DND-41 (cell line): ENCODE measurements around the gene CFAP20DC.

Source experiments
- ATAC-seq: fragments of 200-7000 bp; cut with Tn5 transposase; 3 replicates; pipeline ENCODE4 v1.9.1; 2021; ENCODE audit warnings: low read depth; ENCODE audit not compliant: insufficient read depth
- DNase-seq: peaks from one replicate; pipeline ENCODE4 v3.0.0-alpha.2; 2020
- H2AFZ ChIP-seq: 2 replicates; pipeline ENCODE4 v1.6.0; 2012; ENCODE audit warnings: low read depth, low read length
- H3K27ac ChIP-seq: 2 replicates; pipeline ENCODE4 v1.5.1; 2012; ENCODE audit warnings: low read length, inconsistent platforms
- H3K27me3 ChIP-seq: fragments of 200-600 bp; sonication (generic); 2 replicates; pipeline ENCODE4 v1.6.0; 2012; ENCODE audit warnings: low read length, mild to moderate bottlenecking, inconsistent platforms; ENCODE audit not compliant: insufficient read depth, poor library complexity
- H3K36me3 ChIP-seq: 2 replicates; pipeline ENCODE4 v1.5.1; 2012; ENCODE audit warnings: low read length, inconsistent platforms; ENCODE audit not compliant: insufficient read depth
- H3K4me1 ChIP-seq: 2 replicates; pipeline ENCODE4 v1.5.1; 2012; ENCODE audit warnings: mild to moderate bottlenecking, low read length; ENCODE audit not compliant: insufficient read depth
- H3K4me2 ChIP-seq: 2 replicates; pipeline ENCODE4 v1.6.0; 2012; ENCODE audit warnings: mild to moderate bottlenecking, moderate library complexity, low read length, inconsistent platforms; ENCODE audit not compliant: insufficient read depth
- H3K4me3 ChIP-seq, 2 experiments: fragments of 200-600 bp in 1 of 2; shearing (Covaris generic) in 1 of 2; 2 replicates each; pipeline ENCODE4 v1.5.1; 2012 to 2016; ENCODE audit warnings: inconsistent platforms in 2 of 2, low read length in 2 of 2, mild to moderate bottlenecking in 2 of 2, low read depth in 1 of 2, moderate library complexity in 1 of 2
- H3K79me2 ChIP-seq: 2 replicates; pipeline ENCODE4 v1.6.0; 2012; ENCODE audit warnings: low read length, inconsistent platforms; ENCODE audit not compliant: insufficient read depth
- H3K9ac ChIP-seq: 2 replicates; pipeline ENCODE4 v1.6.0; 2012; ENCODE audit warnings: low read depth, mild to moderate bottlenecking, inconsistent platforms, low read length, moderate library complexity
- H3K9me3 ChIP-seq: 2 replicates; pipeline ENCODE4 v1.5.1; 2012; ENCODE audit warnings: low read length, moderate library complexity, mild to moderate bottlenecking, inconsistent platforms; ENCODE audit not compliant: insufficient read depth, severe bottlenecking
- H4K20me1 ChIP-seq: 2 replicates; pipeline ENCODE4 v1.6.0; 2012; ENCODE audit warnings: low read length; ENCODE audit not compliant: insufficient read depth
- EZH2 ChIP-seq: IDR thresholded peaks from 3 replicates; pipeline ENCODE4 v1.6.1; 2012; ENCODE audit warnings: borderline replicate concordance, low read depth, mild to moderate bottlenecking, moderate library complexity, low read length, inconsistent platforms; ENCODE audit not compliant: severe bottlenecking
- TF ChIP-seq, protein P1 (sequence below): IDR thresholded peaks from 2 replicates; pipeline ENCODE4 v1.5.1; 2012; ENCODE audit warnings: borderline replicate concordance, low read length, moderate library complexity, mild to moderate bottlenecking; ENCODE audit not compliant: poor library complexity, severe bottlenecking; ENCODE audit errors: extremely low read depth

CFAP20DC gene

GRCh38 chr3:58746758-58747157 is 303.1 kb downstream of the CFAP20DC start:
- no peaks in the 10 kb centered on the region for H3K9me3 ChIP-seq
- H2AFZ ChIP-seq, result no peak overlapping the region
- no peaks in the 10 kb centered on the region for H3K36me3 ChIP-seq
- no peaks in the 10 kb centered on the region for H3K79me2 ChIP-seq
- TF ChIP-seq EZH2, result no peak
- TF ChIP-seq, protein P1, sequence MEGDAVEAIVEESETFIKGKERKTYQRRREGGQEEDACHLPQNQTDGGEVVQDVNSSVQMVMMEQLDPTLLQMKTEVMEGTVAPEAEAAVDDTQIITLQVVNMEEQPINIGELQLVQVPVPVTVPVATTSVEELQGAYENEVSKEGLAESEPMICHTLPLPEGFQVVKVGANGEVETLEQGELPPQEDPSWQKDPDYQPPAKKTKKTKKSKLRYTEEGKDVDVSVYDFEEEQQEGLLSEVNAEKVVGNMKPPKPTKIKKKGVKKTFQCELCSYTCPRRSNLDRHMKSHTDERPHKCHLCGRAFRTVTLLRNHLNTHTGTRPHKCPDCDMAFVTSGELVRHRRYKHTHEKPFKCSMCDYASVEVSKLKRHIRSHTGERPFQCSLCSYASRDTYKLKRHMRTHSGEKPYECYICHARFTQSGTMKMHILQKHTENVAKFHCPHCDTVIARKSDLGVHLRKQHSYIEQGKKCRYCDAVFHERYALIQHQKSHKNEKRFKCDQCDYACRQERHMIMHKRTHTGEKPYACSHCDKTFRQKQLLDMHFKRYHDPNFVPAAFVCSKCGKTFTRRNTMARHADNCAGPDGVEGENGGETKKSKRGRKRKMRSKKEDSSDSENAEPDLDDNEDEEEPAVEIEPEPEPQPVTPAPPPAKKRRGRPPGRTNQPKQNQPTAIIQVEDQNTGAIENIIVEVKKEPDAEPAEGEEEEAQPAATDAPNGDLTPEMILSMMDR, result no peak
- no peak overlapping the region for H3K4me2 ChIP-seq
- H3K4me3 ChIP-seq, result no peak overlapping the region
- peaks cover 13% of the 10 kb centered on the region for H3K27me3 ChIP-seq
- DNase-seq (no peak), ATAC-seq (no peak)
- no peak overlapping the region for H3K27ac ChIP-seq
- H3K4me1 ChIP-seq, result no peaks in the 10 kb centered on the region
- H4K20me1 ChIP-seq, result no peaks in the 10 kb centered on the region
- H3K9ac ChIP-seq, result no peak overlapping the region

DNA sequence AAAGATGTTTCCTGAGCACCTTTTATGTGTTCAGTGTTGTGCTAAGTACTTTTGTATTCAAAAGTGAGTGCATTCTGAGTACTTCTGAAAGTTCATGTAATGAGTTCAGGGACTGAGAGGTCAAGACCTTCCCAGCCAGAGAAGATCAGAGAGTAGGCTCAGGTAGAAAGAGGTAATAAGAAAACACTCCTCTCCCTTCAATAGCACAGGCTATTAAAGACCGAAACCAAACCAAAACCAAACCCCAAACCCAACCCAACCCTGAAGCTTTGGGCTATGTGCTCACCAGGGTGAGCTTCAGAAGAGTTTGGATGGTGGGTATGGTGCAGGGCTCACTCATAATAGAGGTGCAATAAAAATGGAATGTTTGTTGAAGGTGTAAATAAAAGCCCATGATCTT is 306.5 kb downstream of the CFAP20DC start:
- DNase-seq (no peak), ATAC-seq (no peak)
- H3K27me3 ChIP-seq, result peaks cover 12% of the 10 kb centered on the region
- no peaks in the 10 kb centered on the region for H3K79me2 ChIP-seq
- no peaks in the 10 kb centered on the region for H3K9me3 ChIP-seq
- no peak overlapping the region for H3K4me2 ChIP-seq
- H3K4me1 ChIP-seq, result no peaks in the 10 kb centered on the region
- no peak overlapping the region for H3K9ac ChIP-seq
- no peak overlapping the region for H2AFZ ChIP-seq
- H3K27ac ChIP-seq, result no peak overlapping the region
- TF ChIP-seq EZH2, result no peak
- TF ChIP-seq, protein P1, result no peak
- H3K4me3 ChIP-seq, result no peak overlapping the region
- H3K36me3 ChIP-seq, result no peaks in the 10 kb centered on the region
- H4K20me1 ChIP-seq, result no peaks in the 10 kb centered on the region

DNA sequence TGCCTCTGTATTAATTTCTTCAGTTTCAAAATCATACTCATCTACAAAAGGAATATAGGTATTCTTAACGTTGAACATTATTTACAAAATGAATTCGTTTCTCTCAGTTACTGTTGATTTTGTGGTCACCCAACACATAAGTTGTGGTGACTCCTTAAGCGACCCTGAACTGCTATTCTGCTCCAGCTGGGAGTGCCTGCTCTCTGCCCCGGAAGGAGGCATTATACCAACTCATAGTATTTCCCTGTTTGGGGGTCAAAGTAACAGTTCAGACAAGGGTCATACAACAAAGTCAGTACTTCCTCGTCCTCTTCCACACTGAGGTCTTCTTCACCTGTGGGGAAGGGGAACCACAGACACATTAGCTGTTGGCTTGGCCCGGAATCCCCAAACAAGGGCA is 307.6 kb downstream of the CFAP20DC start:
- Histone ChIP-seq H3K4me2 (no peak overlapping the region), H3K27ac (no peak overlapping the region), H3K4me1 (no peaks in the 10 kb centered on the region), H2AFZ (no peak overlapping the region), H4K20me1 (no peaks in the 10 kb centered on the region), H3K79me2 (no peaks in the 10 kb centered on the region), H3K36me3 (no peaks in the 10 kb centered on the region), H3K9me3 (no peaks in the 10 kb centered on the region), H3K9ac (no peak overlapping the region), H3K4me3 (no peak overlapping the region), H3K27me3 (peaks cover 12% of the 10 kb centered on the region)
- DNase-seq (no peak), ATAC-seq (no peak)
- TF ChIP-seq EZH2, result no peak

DNA sequence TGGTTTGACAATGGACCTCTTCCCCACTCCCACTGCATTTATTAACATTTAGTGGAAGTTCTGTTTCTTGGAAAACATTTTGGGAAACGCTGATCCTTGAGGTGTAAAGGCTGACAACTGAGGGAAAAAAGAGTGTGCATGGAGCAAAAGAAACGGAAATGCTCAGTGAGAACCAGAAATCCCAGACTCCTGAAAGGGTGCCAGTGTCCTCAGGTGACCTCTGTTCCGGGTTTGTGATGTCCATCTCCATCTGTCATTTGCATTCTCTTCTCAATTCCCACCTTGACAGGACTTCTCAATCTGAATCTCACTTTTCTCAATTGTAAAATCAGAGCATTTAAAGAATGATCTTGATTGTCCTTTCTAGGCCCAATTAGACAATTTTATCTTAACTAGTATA is 312.2 kb downstream of the CFAP20DC start:
- Histone ChIP-seq H3K4me2 (no peak overlapping the region), H2AFZ (no peak overlapping the region), H3K36me3 (no peaks in the 10 kb centered on the region), H3K9me3 (no peaks in the 10 kb centered on the region), H3K79me2 (no peaks in the 10 kb centered on the region), H3K4me1 (no peaks in the 10 kb centered on the region), H3K27ac (no peak overlapping the region), H3K4me3 (no peak overlapping the region), H3K27me3 (no peaks in the 10 kb centered on the region), H3K9ac (no peak overlapping the region), H4K20me1 (no peaks in the 10 kb centered on the region)
- TF ChIP-seq EZH2, result no peak
- TF ChIP-seq, protein P1, result no peak
- ATAC-seq (no peak), DNase-seq (no peak)
